Lower leg skin (tissue), 3 donors: ENCODE measurements around the gene EHD3.

Experiments used
- POLR2A ChIP-seq, 2 donors: fragments of 450-650 bp; IDR thresholded peaks; one replicate each; pipeline ENCODE4 v1.6.1; 2016 to 2017; ENCODE audit warnings: antibody characterized with exemption in 2 of 2, mild to moderate bottlenecking in 1 of 2, moderate library complexity in 1 of 2
- TF ChIP-seq, protein P1 (sequence below), 3 donors: fragments of 450-650 bp; IDR thresholded peaks; one replicate each; pipeline ENCODE4 v1.5.1; 2016; ENCODE audit warnings: antibody characterized with exemption in 3 of 3, mild to moderate bottlenecking in 3 of 3, moderate library complexity in 2 of 3

- TF ChIP-seq, protein P1, sequence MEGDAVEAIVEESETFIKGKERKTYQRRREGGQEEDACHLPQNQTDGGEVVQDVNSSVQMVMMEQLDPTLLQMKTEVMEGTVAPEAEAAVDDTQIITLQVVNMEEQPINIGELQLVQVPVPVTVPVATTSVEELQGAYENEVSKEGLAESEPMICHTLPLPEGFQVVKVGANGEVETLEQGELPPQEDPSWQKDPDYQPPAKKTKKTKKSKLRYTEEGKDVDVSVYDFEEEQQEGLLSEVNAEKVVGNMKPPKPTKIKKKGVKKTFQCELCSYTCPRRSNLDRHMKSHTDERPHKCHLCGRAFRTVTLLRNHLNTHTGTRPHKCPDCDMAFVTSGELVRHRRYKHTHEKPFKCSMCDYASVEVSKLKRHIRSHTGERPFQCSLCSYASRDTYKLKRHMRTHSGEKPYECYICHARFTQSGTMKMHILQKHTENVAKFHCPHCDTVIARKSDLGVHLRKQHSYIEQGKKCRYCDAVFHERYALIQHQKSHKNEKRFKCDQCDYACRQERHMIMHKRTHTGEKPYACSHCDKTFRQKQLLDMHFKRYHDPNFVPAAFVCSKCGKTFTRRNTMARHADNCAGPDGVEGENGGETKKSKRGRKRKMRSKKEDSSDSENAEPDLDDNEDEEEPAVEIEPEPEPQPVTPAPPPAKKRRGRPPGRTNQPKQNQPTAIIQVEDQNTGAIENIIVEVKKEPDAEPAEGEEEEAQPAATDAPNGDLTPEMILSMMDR (IDR thresholded peaks at IDR 0.05), result no peak
- no peak for TF ChIP-seq POLR2A (IDR thresholded peaks at IDR 0.05)
Measured at GRCh38 chr2:31275976-31276375, 42.0 kb downstream of the EHD3 start.
